NK-92 (cell line): Measurements from ENCODE around the gene ZNF609.
"Not testable (repeated sequence)": the region's sequence is repeated elsewhere in the genome, so short reads cannot be mapped to it uniquely, and the experiment has no call there.

ENCODE experiments used
- DNase-seq: peaks from one replicate; lab custom pipeline; 2025; ENCODE audit not compliant: unreplicated experiment; lab: John Stamatoyannopoulos, UW

ZNF609 gene

GRCh38 chr15:64643685-64644084, 183.3 kb downstream of the ZNF609 start:
- DNase-seq: no peak

DNA sequence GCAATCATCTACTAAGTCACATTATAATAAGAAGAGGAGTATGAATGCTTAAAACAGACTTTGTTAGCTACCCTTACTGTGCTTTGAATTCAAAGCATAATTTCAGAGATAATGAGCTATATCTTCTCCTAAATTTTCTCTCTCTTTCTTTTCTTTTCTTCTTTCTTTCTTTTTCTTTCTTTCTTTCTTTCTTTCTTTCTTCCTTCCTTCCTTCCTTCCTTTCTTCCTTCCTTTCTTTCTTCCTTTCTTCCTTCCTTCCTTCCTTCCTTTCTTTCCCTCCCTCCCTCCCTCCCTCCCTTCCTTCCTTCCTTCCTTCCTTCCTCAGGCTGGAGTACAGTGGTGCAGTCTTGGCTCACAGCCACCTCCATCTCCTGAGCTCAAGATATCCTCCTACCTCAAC, 184.4 kb downstream of the ZNF609 start:
- not testable (repeated sequence) for DNase-seq

- DNase-seq: no peak
Measured at GRCh38 chr15:64645995-64646394, 185.6 kb downstream of the ZNF609 start.

GRCh38 chr15:64647367-64647766, 187.0 kb downstream of the ZNF609 start:
- no peak for DNase-seq

GRCh38 chr15:64650552-64650951, 190.2 kb downstream of the ZNF609 start:
- DNase-seq: no peak

GRCh38 chr15:64651601-64652191, 191.3 kb downstream of the ZNF609 start:
- DNase-seq: no peak

- no peak for DNase-seq
Measured at GRCh38 chr15:64653757-64654156, 193.4 kb downstream of the ZNF609 start.

- no peak for DNase-seq
Measured at GRCh38 chr15:64656508-64656907, 196.1 kb downstream of the ZNF609 start.

- no peak for DNase-seq
Measured at GRCh38 chr15:64665179-64665578, 204.8 kb downstream of the ZNF609 start.

- DNase-seq: no peak
Measured at GRCh38 chr15:64667736-64668161, 207.4 kb downstream of the ZNF609 start.

DNA sequence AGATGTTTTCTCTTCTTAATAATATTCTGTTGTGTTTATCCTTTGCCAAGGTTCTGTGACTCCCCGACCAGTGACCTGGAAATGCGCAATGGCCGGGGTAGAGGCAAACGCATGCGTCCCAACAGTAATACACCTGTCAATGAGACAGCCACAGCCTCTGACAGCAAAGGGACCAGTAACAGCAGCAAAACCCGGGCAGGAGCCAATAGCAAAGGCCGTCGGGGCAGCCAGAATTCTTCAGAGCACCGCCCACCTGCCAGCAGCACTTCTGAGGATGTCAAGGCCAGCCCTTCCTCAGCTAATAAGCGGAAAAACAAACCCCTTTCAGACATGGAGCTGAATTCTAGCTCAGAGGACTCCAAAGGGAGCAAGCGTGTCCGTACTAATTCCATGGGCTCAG, 213.5 kb downstream of the ZNF609 start:
- no peak for DNase-seq

GRCh38 chr15:64678126-64678819, 217.9 kb downstream of the ZNF609 start:
- DNase-seq: no peak

- DNase-seq: no peak
Measured at GRCh38 chr15:64680097-64680496, 219.7 kb downstream of the ZNF609 start.

DNA sequence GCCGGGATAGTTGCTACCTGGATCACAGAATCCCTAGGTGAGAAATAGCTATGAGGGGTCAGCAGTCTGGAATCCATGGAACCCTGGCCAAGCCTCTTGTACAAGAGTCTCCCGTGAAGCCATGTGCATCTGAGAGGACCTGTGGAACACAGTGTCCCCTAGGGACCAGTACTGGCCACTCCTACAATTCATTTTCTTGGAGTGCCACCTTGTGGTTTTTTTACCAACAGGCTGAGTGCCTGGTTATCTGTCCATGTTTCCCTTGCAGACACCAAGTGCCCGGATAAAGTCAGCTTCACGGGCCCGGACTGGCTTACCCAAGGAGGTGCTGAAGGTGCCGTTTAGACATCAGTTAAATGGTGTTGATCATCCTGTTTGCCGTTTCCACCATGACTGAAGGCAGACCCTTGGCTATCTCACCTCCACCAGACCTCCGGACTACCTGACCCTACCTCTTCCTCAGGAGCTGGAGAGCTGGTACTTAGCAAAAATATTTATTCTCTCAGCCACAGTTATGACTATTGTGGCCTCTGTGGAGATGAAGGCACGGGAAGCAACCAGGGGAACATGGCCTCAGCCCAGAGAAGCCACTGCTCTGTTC, 221.1 kb downstream of the ZNF609 start:
- DNase-seq: no peak

DNA sequence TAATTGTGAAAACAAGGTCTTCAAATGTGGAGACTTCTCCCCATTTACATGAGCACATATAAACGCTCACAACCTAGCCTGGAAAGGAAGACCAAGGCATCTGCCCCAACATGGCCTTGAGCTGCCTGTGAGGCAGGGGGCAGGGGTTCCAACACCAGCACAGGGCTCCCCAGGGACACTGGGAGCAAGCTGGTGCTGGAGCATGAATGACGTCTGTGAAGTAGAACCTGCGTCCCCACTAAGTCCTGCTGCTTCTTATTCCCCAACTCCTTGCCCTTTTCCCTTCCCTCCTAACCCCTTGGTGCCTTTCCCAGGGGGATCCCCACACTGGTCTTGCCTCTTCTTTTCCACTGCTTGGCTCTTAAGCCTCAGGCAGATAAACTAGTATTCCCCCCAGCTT, 221.9 kb downstream of the ZNF609 start:
- DNase-seq: no peak

DNA sequence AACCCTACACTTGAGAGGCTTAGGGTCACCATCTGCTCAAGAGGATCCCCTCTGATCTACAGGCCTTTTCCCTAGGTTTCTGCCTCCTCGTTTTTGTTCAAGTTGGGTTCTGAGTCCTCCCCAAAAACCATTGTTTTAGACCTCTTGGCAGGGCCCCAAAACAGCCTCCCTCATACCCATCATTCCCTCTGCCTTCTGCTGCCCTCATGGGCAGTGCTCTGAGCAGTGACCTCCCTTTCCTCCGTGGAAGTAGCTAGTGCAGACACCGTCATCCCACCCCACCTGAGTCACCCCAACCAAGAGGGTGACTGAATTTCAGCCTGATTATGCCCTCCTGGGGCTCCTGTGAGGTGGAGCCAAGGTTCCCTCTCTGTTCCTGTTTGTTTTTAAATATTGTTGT, 223.0 kb downstream of the ZNF609 start:
- DNase-seq: no peak

- DNase-seq: no peak
Measured at GRCh38 chr15:64685230-64685888, 225.0 kb downstream of the ZNF609 start.

DNA sequence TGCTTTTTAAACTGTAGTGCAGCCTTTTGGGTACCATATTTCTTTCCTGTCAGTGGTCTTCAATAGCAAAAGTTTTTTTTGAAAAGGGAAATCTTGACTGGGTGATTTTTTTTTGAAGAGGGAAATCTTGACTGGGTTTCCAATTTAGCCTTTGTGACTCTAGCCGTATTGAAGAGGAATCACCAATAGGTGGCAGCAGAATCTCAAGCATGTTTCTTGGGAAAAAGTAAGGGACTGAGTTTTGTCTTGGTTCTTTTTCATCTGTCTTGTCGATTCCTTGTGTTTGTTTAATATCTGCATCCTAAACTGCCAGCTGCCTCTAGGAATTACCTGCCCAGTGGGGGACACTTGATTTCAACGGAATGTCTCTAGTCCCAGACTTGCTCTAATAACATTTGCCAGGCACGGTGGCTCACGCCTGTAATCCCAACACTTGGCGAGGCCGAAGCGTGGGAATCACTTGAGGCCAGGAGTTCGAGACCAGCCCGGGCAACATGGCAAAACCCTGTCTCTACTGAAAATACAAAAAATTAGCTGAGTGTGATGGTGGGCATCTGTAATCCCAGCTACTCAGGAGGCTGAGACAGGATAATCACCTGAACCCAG, 225.9 kb downstream of the ZNF609 start:
- DNase-seq: no peak

- no peak for DNase-seq
Measured at GRCh38 chr15:64687172-64687571, 226.8 kb downstream of the ZNF609 start.

- no peak for DNase-seq
Measured at GRCh38 chr15:64687688-64688087, 227.3 kb downstream of the ZNF609 start.

DNA sequence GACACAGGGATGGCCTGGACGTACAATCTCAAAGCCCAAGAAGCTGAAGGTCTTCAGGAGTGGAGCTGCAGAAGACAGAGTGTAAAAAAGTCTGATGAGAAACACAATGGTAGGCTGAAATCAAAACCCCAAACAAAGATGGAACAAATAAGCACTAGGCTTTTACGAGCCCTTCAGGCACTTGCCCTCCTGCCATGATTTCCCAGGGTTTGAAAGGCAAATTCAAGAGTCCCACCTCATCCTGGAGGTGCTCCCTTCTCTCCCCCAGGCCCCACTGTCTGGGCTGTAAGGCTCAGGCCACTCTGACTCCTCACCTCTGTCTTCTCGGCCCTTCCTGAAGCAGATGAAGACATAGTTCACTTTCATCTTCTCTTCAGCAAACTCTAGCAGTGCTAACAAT, 228.4 kb downstream of the ZNF609 start:
- no peak for DNase-seq

- DNase-seq: no peak
Measured at GRCh38 chr15:64690008-64690407, 229.6 kb downstream of the ZNF609 start.
